HG03108 (cell line): ENCODE data around the gene TTLL8.

Experiments used
- ATAC-seq: cut with Tn5 transposase; IDR thresholded peaks from one replicate; pipeline ENCODE4 v1.9.1; 2021; ENCODE audit warnings: moderate library complexity; ENCODE audit not compliant: unreplicated experiment

TTLL8 gene

DNA sequence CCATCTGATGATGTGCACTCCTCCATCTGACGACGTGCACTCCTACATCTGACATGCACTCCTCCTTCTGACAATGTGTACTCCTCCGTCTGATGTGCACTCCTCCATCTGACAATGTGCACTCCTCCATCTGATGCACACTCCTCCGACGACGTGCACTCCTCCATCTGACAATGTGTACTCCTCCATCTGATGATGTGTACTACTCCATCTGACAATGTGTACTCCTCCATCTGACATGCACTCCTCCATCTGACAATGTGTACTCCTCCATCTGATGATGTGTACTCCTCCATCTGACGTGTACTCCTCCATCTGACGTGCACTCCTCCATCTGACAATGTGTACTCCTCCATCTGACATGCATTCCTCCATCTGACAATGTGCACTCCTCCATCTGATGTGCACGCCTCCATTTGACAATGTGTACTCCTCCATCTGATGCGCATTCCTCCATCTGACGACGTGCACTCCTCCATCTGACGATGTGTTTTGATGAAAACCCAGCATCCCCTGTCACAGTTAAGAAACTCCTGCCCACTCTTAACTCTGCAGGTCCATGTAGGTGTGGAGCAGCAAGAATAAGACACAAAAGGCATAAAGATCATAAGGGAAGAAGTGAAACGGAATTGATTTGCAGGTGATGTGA, 35.8 kb downstream of the TTLL8 start:
- no peak for ATAC-seq

DNA sequence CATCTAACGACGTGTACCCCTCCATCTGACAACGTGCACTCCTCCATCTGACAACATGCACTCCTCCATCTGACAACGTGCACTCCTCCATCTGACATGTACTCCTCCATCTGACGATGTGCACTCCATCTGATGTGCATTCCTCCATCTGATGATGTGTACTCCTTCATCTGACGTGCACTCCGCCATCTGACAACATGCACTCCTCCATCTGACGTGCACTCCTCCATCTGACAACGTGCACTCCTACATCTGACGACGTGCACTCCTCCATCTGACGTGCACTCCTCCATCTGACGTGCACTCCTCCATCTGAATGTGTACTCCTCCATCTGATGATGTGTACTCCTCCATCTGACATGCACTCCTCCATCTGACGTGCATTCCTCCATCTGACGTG, 37.5 kb downstream of the TTLL8 start:
- no peak for ATAC-seq

DNA sequence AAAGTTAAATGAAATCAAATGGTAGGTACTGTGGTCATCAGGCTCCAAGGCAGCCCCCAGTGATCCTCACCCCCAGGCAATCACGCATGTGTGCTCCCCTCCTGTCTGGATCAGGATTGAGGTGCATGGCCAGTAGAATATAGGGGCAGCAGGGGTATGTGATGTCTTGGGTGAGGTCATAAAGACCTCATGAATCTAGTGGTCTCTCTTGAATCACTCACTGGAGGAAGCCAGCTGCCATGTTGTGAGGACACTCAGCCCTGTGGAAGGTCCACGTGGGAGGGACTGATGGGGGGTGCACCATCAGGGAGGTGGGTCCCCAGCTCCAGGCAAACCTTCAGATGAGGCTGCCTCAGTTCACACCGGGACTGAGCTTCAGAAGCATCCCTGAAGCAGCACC, 38.8 kb downstream of the TTLL8 start:
- ATAC-seq, result no peak

DNA sequence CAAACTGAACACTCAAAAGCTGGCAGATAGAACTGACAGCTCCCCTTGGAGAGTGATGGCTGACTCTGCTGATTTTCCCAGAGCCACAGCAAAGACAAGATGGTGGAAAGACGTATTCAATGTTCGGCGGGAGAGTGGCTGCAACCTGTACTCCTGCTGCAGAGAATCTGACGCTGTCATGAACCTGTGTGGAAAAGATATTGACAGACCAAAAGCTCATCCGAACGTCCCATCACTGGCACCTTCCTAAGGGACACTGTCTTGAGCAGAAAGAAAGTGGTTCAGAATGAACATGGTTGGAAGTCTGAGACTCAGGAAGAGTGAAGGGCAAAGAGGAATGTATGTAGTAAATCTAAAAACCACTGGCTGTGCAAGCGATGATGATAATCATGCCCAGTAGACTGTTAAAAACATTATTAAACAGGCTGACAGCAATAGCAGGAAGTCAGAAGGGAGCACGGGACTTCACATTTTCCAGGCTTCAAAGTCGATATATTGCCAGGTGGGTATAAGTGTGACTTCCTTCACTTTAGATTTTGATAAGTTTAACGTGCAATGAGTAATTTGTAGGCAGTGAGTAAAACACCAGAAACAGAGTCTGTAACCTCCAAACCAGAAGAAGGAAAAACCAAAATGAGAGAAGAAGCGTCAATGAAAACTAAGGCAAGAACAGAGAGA, 39.4 kb downstream of the TTLL8 start:
- no peak for ATAC-seq

DNA sequence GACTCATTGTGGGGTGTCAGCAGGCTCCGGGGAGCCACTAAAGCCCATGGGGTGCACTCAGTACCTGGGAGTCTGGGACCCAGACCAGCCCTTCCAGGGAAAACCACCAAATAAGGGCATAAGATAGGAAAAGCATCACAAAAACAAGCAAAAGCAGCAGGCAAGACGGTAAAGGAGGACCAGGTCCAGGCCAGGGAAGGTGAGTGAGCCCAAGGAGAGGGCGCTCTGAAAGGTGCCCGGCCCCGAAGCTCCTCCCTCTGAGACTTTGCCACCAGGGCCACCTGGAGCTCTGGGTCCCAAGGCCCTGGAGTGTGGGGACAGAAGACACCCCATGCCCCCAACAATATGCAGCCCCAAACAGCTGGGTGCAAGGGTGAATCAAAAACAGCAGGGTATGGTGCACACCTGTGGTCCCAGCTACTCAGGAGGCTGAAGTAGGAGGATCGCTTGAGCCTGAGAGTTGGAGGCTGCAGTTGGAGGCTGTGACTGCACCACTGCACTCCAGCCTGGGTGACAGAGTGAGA, 40.3 kb downstream of the TTLL8 start:
- no peak for ATAC-seq

DNA sequence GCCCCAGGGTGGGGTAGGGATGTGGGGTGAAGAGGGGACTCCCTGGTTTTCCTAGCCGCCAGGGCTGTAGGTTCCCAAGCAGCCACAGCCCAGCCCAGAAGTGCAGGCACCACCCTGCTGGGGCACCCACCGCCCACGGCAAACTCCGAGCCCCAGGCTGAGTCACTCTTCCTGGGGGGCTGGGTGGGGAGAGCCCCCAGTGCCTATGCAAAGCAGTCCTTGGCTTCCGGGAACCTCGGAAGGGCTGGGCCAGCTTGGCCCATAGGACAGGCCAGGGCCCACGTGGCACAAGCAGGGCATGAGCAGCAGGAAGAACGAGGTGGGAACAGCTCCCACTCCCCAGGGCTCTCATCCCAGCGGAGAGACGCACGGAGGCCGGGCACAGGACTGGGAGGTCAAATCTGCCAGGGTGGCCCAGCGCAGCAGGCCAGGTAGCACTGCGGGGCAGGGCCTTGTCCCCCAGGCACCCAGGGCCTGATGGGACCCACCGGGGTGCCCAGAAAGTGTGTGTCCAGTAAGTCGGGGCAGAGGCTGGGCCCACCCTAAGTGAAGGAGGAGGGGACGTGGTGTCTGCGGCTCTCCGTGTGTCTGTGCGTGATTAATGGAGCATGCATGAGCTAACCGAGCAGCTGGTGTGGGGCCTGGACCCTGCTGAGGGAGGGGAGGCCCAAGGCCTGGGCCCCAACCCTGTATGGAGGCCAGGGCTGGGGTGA, 41.0 kb downstream of the TTLL8 start:
- ATAC-seq, result peak; percentile 57

DNA sequence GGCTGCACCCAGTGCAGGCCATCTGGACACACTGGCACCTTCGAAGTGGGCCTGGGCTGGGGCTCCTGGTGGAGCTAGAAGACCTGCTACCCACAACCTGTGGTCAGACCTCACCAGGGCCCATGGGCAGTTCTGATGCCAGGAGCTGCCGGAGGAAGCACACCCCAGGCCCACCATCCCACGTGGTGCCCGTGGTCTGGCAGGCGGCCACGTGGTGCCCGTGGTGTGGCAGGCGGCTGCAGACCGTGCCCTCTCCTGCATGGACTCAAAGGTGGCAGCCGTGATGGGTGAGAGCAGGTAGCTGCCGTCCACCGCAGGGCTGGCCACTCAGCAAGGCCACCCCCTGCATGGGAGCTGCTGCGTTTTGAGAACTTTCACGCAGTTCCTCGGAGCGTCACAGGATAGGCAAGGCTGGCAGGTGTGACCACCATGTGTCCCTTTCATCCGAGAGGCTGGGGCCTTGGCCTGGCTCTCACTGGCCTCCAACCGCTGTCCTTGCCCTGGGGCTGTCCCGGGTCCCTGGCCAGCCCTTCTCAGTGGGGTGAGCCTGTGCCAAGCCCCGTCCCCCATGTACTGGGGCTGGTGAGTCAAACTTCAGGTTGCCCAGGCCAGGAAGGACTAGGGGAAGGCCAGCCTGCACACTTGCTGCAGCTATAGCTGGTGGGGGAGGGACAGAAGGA, 41.6 kb downstream of the TTLL8 start:
- no peak for ATAC-seq

DNA sequence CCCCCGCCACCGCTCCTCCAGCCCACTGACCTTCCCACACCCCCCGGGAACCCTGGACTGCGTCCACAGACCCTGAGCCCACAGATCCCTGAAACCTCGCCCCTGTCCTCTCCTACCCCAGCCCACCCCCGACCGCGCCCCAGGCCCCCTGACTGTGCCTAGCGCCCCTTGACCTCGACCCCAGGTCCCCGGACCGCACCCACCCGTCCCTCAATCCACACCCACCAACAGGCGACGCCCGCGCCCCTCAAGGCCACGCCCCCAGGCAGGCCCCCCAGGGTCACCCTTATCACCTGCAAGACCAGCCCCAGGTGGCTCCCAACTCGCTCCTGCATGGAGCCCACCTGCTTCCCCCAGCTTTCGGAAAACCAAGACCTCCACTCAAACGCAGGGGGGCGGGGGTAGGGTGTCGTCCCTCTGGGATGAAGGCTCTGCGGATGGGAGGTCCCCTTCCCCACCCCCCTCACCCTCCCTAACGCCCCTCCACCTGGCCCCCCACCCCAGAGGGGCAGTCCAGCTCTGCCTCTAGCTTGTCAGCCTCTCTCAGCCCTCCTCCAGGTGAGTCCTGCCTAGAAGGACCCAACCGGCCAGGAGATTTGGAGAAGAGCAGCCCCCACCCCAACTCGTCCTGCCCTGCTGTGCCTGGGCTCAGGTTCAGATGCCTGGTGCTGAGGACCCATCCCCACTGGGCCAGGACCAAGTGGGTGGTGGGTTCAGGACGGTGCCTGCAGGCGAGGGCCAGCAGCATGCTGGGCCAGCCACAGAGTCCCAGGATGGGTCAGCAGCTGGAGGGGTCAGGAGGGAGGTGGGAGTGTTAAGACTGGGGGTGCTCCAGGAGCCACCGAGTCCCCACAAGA, 42.4 kb downstream of the TTLL8 start:
- no peak for ATAC-seq

DNA sequence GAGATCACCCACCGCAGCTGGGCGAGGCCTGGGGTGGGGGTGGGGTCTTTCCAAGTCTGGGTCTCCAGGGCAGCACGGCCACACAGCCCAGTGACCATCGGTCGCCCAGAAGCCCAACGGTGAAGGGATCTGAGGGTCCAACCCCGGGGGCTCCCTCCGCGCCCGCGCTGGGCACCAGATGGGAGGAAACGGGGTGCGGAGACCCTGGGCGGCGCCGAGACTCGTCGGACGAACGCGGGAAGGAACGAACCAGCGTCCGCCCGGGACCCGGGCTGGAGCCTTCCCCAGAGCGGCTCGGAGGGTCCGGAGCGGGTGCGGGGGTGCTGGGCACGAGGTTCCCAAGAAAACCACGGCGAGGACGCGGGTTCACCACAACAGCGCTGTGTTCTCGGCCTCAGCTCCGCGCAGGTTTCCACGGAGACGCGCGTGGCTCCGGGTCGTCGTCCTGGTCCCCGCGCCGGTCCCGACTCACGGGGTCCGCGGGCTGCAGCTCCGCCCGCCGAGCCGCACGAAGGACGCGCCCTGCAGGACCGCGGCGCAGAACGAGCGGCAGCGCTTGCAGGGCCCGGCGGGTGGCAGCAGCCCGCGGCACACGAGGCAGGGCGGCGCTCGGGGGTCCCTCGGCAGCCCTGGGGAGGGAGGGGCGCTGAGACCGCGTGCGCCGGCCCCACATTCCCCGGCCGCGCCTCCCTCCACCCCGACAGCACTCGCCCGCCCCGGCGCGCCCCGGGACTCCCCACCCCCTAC, 43.3 kb downstream of the TTLL8 start:
- ATAC-seq, result no peak

DNA sequence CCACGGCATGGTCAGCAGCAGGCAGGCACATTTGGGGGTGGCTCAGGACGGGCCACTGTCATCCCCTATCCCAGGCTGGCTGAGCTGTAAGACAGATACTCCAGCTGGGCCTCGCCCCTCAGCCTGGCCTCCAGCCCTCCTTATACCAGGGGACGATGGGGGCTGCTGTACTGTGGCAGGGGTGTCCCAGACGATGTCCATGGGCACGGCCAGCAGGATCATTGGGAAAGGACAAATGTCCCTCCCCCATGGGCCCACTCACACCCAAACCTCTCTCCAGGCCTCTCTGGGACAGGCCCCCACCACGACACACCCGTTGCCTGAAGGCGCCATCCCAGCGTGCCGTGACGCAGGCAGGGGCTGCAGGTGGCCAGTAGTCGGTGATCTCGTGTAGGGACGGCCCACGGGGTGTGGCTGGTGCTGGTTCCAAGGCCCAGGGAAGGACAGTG, 44.0 kb downstream of the TTLL8 start:
- ATAC-seq, result no peak

DNA sequence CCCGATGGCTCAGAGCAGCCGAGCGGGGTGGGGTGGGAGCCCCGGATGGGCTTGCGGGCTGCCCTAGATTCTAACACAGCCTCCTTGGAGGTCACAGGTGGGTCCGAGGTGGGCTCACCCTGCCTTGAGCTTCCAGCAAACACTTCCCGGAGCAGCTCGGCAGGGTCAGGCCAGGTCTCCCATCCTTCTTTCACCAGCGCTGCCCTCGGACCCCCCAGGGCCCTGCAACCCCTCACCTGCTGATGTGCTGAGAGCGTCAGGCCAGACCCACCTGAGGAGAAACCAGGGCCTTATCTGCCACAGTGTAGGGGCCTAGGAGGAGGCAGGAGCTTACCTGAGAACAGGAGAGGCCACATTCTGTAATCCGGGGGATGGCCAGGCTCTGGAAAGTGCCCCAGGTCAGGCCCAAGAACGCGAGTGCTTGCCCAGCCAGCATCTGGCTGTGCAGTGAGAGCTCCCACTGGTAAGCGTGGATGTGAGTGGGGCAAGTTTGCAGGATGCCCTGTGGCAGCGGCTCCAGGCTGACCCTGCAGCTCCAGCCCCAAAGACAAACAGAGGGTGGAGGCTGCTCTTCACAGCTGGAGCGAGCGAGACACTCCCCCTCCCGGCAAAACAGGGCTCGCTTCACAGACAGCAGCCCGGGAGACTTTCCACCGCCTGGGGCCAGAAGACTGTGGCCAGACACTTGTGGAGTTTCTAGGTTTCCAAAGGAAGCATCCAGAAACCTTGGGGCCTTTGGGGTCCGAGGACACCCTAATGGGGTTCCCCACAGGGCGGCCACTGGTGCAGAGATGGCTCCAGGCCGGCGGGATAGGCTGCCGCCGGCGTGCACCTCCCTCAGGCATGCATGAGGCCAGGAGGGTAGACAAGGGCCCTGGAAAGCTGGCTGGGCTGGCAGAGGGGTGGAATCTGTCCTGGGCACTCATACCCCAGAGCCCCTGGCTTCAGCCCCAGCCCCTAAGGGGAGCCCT, 45.6 kb downstream of the TTLL8 start, which contains the start of gene IL17REL:
Gene IL17REL, minus strand, starts transcription at position 555 of the 971 bp plus-strand sequence. Its CDS starts 119 bp downstream, at position 436.
- no peak for ATAC-seq

DNA sequence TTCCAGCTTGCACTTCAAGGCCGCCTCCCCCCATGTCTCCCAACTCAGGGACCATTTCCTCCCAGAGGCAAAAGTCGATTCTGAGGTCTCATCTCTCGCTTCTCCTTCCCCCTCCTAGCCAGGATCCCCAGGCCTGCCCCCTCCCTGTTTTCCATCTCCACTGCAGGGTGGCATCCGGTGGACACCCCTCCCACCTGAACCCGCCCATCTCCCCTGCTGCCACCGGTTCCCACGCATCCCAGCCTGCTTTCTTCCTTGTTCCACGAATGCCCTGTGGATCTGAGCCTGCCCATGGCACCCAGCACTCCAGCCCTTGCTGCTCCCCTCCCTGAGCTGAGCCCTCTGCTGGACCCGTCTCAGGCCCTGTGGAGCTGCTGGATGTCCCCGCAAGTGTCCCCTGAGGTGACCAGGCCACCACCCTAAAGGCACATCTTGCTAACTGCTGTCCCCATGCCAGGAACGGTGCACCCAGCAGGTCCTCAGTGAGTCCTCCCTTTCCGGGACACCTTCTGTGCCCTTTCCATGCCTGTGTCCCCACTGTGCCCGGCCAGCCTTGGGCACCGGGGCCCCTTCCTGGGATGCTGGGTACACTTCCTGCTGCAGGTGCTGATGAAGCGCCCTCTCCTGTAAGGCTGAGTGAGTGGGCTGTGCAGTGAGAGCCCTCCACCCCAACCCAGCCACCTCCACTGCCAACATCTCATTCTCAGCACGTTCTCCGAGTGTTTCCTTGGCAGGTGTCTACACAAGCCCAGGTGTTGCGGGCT, 46.5 kb downstream of the TTLL8 start:
- ATAC-seq, result no peak

DNA sequence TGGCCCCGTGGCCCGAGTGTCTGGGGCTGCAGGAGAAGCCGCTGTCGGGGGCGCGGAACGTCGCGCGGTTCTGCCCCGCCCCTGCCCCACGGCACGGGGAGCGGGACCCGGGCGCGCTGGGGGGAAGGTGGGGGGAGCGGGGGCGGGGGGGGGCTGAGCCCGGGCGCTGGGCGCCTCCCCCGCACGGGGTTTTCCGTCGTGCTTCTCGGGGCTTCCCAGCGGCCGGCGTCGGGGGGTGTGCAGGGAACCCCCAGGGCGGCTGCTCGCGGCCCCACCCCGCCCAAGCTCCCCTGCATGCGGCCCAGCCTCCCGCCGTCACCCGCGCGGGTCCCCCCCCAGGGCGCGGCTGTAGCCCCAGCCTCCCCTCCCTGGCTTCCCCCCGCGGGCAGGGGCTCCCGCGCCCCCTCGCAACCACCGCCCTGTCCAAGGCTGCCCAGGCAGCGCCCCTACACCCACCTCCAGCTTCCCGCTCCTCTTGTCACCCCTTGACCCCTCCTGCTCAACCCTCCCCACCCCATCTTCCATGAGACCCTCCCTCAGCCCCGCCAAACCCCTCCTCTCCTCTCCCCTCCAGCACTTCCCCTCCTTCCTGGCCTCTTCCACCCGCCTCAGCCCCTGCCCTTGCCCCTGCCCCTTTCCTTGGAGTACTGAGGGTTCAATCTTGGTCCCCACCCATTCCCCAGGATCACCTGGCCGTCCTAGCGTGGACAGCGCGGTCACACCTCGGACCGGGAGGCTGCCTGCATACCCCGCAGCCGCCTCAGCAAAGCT, 47.2 kb downstream of the TTLL8 start:
- ATAC-seq, result no peak

DNA sequence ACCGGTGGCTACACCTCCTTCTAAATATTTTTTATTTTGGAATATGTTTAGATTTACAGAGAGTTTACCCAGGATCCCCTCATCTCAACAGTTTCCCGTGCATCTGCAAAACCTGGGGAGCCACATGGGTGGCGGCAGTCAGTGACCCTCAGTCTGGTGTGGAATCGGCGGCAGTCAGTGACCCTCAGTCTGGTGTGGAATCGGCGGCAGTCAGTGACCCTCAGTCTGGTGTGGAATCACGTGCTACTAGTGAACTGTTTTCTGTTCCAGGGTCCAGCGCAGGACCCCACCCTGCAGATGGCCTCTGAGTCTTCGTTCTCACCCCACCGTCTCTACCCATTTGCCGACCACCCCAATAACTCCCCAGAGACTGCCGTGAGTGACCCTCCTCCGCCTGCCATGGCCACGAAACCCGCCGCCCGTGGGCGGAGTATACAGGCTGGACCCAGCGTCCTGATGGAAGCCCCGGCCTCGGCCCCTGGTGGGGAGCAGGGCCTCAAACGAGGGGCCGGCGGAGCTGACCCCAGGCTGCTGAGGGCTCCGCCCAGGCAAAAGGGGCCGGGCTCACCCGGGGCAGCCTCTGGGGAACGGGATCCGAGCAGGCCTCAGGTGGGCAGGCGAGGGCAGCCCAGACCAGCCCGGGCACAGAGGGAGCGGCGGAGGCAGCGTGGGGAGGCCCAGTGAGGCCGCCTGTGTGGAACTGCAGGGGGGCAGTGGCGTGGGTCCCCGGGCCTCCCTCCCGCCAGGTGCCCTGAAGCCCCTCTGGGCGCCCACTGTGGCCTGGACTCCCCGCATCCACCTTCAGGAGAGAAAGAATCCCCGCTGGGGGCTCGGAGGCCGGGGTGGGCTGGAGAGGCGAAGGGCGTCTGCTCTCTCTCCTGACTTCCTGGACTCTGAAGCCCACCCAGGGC, 48.1 kb downstream of the TTLL8 start:
- no peak for ATAC-seq

DNA sequence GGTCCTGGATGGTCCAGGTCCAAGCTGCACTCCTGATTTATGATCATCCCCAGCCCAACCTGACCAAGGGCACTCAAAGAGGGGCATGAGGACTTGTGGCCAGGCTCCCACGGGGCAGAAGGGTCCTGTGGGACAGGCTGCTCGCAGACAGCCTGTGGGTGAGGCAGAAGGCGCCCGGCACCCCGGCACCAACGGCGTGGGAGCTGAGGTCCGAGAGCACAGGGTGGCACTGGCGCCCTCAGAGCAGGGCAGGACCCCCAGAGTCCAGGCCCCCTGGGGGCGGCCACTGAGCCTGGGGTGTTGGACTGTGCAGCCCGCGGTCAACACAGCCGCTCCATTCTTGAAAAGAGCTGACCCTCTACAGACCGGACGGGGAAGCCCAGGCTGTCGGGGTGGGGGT, 48.8 kb downstream of the TTLL8 start:
- no peak for ATAC-seq
